Endothelial cell of umbilical vein (primary cell): ENCODE measurements around the gene NUP35.

ENCODE experiments used
- EZH2 ChIP-seq: IDR thresholded peaks from 2 replicates; pipeline ENCODE4 v1.6.1; 2012; ENCODE audit warnings: borderline replicate concordance, low read depth, mild to moderate bottlenecking, moderate library complexity, low read length, inconsistent platforms; ENCODE audit not compliant: severe bottlenecking
- FOS ChIP-seq: IDR thresholded peaks from 2 replicates; pipeline ENCODE4 v1.6.1; 2011; ENCODE audit warnings: mild to moderate bottlenecking, low read length, moderate library complexity, borderline replicate concordance; ENCODE audit not compliant: insufficient read depth
- JUN ChIP-seq: IDR thresholded peaks from 2 replicates; pipeline ENCODE4 v1.6.1; 2011; ENCODE audit warnings: borderline replicate concordance, low read depth; ENCODE audit not compliant: insufficient read length, insufficient read depth
- MYC ChIP-seq: IDR thresholded peaks from one replicate; pipeline ENCODE4 v1.6.1; 2011; ENCODE audit warnings: mild to moderate bottlenecking, low read depth, low read length
- POLR2A ChIP-seq: IDR thresholded peaks from 2 replicates; pipeline ENCODE4 v1.6.1; 2012; ENCODE audit warnings: low read depth, mild to moderate bottlenecking, control low read depth, low read length
- POLR2AphosphoS5 ChIP-seq: IDR thresholded peaks from 2 replicates; pipeline ENCODE4 v1.6.1; 2012; ENCODE audit warnings: low read depth, mild to moderate bottlenecking, control low read depth, low read length, moderate library complexity; ENCODE audit not compliant: insufficient read depth
- TF ChIP-seq, protein P1 (sequence below): IDR thresholded peaks from 2 replicates; pipeline ENCODE4 v1.6.1; 2011; ENCODE audit not compliant: insufficient read depth, insufficient read length
- TF ChIP-seq, protein P2 (sequence below), 2 donors: IDR thresholded peaks; 1 replicate in 1 of 2; 2 replicates in 1 of 2; pipeline ENCODE4 v1.5.1; 2011; ENCODE audit warnings: low read length in 2 of 2, mild to moderate bottlenecking in 2 of 2, moderate library complexity in 2 of 2, control low read depth in 1 of 2, inconsistent platforms in 1 of 2, low read depth in 1 of 2; ENCODE audit not compliant: insufficient read depth in 1 of 2; ENCODE audit errors: extremely low read depth in 1 of 2

DNA sequence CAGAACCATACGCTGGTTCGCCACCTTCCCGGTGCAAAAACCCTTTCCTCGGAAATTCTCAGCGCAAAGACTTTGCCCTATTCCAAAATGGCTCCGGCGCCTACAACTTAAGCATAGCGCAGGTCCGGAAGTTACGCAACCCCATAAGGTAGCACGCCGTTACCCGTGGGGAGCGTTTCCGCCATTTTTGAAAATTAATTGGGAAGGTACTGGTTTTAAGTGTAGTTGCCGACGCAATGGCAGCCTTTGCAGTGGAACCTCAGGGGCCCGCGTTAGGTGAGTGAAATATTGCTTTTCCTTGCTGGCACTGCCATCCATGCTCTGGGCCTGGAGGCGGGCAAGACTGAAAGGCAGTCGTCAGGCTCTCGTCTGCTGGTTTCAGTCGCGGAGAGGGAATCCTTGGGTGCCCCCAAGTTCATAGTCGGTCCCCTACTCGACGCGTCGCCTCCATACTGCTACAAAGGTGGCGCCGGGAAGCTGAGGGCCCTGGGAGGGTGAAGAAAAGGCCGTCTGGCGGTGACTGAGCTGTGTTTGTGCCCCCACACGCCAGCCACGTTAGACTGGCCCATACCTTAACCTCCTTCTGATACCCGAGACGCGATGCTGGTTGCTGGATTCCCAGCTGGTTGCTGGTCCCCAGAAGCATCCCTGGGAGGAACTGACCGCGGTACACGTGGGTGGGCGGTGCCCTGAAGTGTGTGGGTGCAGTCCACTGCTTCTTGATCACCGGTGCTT lies at the start of gene NUP35:
- TF ChIP-seq, protein P1, sequence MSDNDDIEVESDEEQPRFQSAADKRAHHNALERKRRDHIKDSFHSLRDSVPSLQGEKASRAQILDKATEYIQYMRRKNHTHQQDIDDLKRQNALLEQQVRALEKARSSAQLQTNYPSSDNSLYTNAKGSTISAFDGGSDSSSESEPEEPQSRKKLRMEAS, result peak; percentile 84
- TF ChIP-seq, protein P2, sequence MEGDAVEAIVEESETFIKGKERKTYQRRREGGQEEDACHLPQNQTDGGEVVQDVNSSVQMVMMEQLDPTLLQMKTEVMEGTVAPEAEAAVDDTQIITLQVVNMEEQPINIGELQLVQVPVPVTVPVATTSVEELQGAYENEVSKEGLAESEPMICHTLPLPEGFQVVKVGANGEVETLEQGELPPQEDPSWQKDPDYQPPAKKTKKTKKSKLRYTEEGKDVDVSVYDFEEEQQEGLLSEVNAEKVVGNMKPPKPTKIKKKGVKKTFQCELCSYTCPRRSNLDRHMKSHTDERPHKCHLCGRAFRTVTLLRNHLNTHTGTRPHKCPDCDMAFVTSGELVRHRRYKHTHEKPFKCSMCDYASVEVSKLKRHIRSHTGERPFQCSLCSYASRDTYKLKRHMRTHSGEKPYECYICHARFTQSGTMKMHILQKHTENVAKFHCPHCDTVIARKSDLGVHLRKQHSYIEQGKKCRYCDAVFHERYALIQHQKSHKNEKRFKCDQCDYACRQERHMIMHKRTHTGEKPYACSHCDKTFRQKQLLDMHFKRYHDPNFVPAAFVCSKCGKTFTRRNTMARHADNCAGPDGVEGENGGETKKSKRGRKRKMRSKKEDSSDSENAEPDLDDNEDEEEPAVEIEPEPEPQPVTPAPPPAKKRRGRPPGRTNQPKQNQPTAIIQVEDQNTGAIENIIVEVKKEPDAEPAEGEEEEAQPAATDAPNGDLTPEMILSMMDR (IDR thresholded peaks at IDR 0.05; ENCODE audit: extremely low read depth in 1 of 2, insufficient read depth in 1 of 2, low read depth in 1 of 2, low read length in 2 of 2), result no peak
- no peak for TF ChIP-seq EZH2
- no peak for TF ChIP-seq POLR2AphosphoS5
- TF ChIP-seq POLR2A, result peak; percentile 42
- TF ChIP-seq JUN, result no peak
- peak; percentile 72 for TF ChIP-seq MYC
- no peak for TF ChIP-seq FOS
